ENCODE data around the gene SLC9A8. TPM values are rescaled to one million over a fixed set of nuclear protein-coding genes. Genes with fewer than 3 reads are reported as not detected.

SLC9A8 gene
- total RNA-seq, 4 donors from 2014 or later, result 4.8 to 8.1 (median 7.0) TPM

DNA sequence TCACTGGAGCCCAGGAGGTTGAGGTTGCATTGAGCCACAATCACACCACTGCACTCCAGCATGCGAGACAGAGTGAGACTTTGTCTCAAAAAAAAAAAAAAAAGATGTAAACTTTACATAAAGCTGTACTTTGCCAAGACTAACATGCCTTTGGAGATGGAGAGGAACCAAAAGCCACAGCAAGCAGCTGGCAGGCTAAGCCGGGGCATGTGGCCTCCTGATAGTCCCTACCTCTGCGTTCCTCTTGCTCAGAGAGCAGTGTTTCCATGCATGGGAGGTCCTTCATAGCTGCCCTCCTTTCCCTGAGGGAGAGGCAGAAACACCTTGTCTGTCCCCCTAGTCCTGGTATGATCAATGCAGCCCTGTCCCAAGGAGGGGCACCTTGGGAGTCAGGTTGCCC, 67.5 kb downstream of the SLC9A8 start:
- intact Hi-C loops (cut with DNase I; ENCODE audit: low total_unique reads), result no loop called here
- no peak overlapping the region for H3K4me3 ChIP-seq (ENCODE audit: low read depth, poor library complexity, severe bottlenecking)
- TF ChIP-seq, protein P1, sequence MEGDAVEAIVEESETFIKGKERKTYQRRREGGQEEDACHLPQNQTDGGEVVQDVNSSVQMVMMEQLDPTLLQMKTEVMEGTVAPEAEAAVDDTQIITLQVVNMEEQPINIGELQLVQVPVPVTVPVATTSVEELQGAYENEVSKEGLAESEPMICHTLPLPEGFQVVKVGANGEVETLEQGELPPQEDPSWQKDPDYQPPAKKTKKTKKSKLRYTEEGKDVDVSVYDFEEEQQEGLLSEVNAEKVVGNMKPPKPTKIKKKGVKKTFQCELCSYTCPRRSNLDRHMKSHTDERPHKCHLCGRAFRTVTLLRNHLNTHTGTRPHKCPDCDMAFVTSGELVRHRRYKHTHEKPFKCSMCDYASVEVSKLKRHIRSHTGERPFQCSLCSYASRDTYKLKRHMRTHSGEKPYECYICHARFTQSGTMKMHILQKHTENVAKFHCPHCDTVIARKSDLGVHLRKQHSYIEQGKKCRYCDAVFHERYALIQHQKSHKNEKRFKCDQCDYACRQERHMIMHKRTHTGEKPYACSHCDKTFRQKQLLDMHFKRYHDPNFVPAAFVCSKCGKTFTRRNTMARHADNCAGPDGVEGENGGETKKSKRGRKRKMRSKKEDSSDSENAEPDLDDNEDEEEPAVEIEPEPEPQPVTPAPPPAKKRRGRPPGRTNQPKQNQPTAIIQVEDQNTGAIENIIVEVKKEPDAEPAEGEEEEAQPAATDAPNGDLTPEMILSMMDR (IDR thresholded peaks at IDR 0.05), result no peak
- no peak for TF ChIP-seq POLR2A (IDR thresholded peaks at IDR 0.05)
- DNase-seq (ENCODE audit: low spot score in 2 of 2), result peak in 1 of 2 donors; percentile 56
- 58 to 63% methylated on average over 3 of the region's 3 CpGs for WGBS, 2 donors

DNA sequence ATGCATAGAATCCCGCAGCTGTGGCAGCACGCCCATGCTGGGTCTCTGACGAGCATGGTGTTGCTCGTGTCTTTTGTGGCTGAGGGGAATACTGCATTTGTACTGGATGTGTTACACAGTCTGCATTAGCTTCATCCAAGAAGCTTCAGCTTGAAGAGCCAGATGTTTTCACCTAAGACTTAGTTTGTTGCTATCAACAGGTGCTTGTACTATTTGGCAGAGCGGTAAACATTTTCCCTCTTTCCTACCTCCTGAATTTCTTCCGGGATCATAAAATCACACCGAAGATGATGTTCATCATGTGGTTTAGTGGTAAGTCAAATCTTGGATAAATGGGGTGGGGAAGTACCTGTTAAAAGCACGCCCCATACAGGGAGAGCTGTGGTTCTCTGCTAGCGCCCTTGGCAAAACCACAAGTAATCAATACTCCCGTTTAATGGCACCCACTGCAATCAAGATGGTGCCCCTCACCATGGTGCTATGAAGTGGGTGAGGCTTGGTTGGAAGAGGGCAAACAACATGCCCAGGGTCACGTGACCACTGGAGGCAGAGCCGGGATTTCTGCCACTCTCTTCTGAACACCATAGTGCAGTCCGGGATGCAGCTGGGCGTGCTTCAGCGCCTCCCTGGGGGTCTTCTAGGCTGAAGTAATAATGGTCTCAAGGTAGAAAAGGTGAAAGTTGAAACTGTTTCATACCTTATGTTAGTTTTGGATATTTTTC, 68.3 kb downstream of the SLC9A8 start:
- TF ChIP-seq, protein P1 (IDR thresholded peaks at IDR 0.05), result no peak
- no peak for TF ChIP-seq POLR2A (IDR thresholded peaks at IDR 0.05)
- intact Hi-C loops (cut with DNase I; ENCODE audit: low total_unique reads), result no loop called here
- DNase-seq (ENCODE audit: low spot score in 2 of 2), result peak in 1 of 2 donors; percentile 65
- WGBS, 2 donors, result 83 to 86% methylated on average over 15 of the region's 15 CpGs
- H3K4me3 ChIP-seq (ENCODE audit: low read depth, poor library complexity, severe bottlenecking), result no peak overlapping the region

DNA sequence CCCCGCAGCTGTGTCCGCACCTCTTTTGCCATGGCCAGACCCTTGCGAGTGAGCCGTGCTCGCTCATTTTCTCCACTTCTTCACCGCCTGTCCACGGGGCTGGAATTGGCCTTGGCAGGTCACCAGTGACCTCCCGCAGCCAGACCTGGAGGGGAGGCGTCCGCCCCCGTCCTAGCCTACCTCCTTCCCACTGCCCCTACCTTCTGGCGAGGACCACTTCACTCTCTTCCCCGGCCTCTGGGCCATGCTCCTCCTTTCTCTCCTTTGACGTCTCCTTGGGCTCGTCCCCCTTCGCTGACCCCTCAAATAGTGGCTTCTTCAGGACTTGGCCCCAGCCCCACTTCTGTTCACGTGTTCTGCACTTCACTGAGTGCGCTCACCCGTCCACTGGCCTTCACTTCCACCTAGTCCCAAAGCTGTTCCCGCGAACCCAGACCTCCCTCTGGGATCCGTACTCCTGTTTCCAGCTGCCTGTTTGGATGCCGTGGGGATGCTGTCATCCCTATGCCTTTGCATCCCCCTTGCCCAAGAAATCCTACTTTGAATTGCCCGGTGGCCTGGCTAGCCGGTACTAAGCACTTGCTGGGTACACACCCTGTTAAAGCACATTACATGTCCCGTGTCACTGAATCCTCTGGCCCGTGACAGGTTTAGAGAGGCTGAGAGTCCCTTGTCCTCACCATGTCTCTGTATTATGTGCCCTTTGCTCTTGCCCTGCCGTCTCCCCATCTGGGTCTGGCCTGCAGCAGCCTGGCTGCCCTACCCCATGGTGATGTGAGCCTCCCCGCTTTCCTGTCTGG, 69.7 kb downstream of the SLC9A8 start:
- DNase-seq (ENCODE audit: low spot score in 2 of 2), result peak in 1 of 2 donors; percentile 79
- intact Hi-C loops (cut with DNase I; ENCODE audit: low total_unique reads), result no loop called here
- TF ChIP-seq POLR2A (IDR thresholded peaks at IDR 0.05), result no peak
- TF ChIP-seq, protein P1 (IDR thresholded peaks at IDR 0.05), result no peak
- no peak overlapping the region for H3K4me3 ChIP-seq (ENCODE audit: low read depth, poor library complexity, severe bottlenecking)
- 92% methylated on average over 28 to 29 of the region's 29 CpGs for WGBS, 2 donors

DNA sequence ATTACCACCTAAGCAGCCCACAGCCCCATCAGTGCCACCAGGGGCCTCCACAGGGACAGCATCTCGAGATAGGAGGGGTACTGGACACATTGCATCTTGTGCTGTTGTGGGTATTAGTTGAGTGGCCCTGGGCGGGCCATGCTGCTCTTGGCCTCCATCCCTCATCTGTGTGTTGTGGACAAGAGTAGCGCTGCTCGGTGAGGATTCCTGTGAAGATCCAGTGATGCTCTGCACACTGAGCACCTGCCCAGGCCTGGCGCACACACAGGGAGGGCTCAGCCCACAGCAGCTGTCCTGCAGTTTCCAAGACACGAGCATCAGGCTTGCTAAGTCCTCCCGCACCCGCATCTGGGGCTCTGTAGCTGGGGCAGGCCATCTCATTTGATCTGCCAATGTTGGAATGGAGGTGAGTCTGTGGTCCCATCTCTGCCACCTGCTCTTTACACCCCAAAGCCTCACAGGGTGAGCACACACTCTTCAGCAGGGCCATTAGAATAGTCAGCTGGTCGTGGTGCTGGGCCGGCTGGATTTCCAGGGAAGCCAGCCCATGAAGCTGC, 70.7 kb downstream of the SLC9A8 start:
- intact Hi-C loops (cut with DNase I; ENCODE audit: low total_unique reads), result no loop called here
- WGBS, 2 donors, result 91 to 97% methylated on average over 9 to 10 of the region's 10 CpGs
- no peak overlapping the region for H3K4me3 ChIP-seq (ENCODE audit: low read depth, poor library complexity, severe bottlenecking)
- DNase-seq (ENCODE audit: low spot score in 2 of 2), result peak in 1 of 2 donors; percentile 74
- TF ChIP-seq POLR2A (IDR thresholded peaks at IDR 0.05), result no peak
- TF ChIP-seq, protein P1 (IDR thresholded peaks at IDR 0.05), result no peak

DNA sequence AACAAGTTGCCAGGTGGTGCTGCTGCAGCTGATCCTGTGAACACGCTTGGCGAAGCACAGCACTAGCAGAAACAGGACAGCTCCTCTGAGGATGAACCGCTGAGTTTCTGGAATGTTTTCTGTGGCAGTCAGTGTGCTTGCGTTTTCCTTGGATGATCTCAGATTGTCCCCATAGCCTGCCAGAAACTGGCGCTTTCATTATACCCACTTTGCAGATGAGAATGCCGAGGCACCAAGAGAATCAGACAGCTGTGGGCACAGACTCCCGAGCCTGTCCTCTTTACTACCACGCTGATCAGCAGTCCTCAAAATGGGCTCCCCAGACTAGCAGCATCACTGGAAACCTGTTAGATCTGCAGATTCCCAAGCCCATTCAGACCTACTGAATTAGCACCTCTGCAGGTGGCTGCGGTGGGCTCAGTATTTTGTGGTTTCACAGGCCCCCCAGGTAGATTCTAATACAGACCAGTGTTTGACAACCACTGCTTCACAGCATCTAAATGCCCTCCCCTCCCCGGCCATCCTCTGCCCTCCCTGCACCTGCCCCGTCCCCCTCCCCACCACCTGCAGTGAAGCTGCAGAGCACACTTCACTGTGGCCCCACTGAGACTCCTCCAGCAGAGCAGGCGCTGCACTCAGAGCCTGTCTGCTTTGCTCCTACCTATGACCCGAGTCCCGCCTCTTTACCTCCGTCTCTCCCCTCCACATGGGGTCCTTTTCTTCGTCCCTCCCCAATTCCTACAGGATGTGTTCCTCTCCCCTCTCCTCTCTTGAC, 73.1 kb downstream of the SLC9A8 start:
- WGBS, 2 donors, result 91 to 93% methylated on average over 16 of the region's 16 CpGs
- DNase-seq (ENCODE audit: low spot score in 2 of 2), result no peak
- intact Hi-C loops (cut with DNase I; ENCODE audit: low total_unique reads), result no loop called here
- TF ChIP-seq POLR2A (IDR thresholded peaks at IDR 0.05), result no peak
- TF ChIP-seq, protein P1 (IDR thresholded peaks at IDR 0.05), result no peak
- H3K4me3 ChIP-seq (ENCODE audit: low read depth, poor library complexity, severe bottlenecking), result no peak overlapping the region
